NT2/D1 (cell line): ENCODE data around the gene RHOB.

ENCODE experiments used
- SUZ12 ChIP-seq: IDR thresholded peaks from 2 replicates; pipeline ENCODE4 v1.6.1; 2011; ENCODE audit not compliant: insufficient read length, insufficient read depth; ENCODE audit errors: extremely low read depth
- YY1 ChIP-seq: IDR thresholded peaks from 2 replicates; pipeline ENCODE4 v1.6.1; 2011; ENCODE audit not compliant: insufficient read length, insufficient read depth
- ZNF274 ChIP-seq: IDR thresholded peaks from 2 replicates; pipeline ENCODE4 v1.6.1; 2011; ENCODE audit warnings: mild to moderate bottlenecking, low read depth, low read length

DNA sequence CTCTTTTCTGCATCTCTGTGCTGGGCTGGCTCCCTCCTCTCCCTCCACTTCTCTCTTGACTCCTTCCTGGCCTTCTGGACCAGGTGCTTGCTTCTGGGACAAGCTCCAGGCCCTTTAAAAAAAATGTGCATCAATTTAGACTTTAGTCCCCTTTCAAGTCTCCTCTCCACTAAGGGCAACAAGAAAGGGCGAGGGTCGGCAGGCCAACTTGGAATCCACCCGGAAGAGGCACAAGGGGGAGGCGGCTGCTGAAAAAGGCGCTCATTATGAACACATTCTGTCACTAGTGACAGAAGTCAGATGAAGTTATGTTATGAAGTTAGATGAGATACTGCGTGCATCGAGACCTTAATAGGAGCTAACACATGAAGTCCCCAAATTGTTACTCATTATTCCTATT is 13.6 kb upstream of the RHOB start:
- TF ChIP-seq SUZ12: no peak
- TF ChIP-seq YY1: no peak
- TF ChIP-seq ZNF274: no peak
